GM19099 (cell line): ENCODE data around the gene PNPLA2.

Source experiments
- POLR2A ChIP-seq: IDR thresholded peaks from 3 replicates; pipeline ENCODE4 v1.6.1; 2011; ENCODE audit warnings: low read depth; ENCODE audit not compliant: insufficient read length; ENCODE audit errors: extremely low read depth

Gene PNPLA2

GRCh38 chr11:867856-868358, 49.2 kb downstream of the PNPLA2 start:
- no peak for TF ChIP-seq POLR2A

GRCh38 chr11:868394-868793, 49.7 kb downstream of the PNPLA2 start:
- TF ChIP-seq POLR2A, result no peak

- no peak for TF ChIP-seq POLR2A
Observed at GRCh38 chr11:868802-869201, 50.1 kb downstream of the PNPLA2 start.

GRCh38 chr11:869399-870126, 50.8 kb downstream of the PNPLA2 start:
- no peak for TF ChIP-seq POLR2A

GRCh38 chr11:870127-870413, 51.4 kb downstream of the PNPLA2 start:
- TF ChIP-seq POLR2A, result no peak

- no peak for TF ChIP-seq POLR2A
Observed at GRCh38 chr11:870418-870817, 51.7 kb downstream of the PNPLA2 start.

- no peak for TF ChIP-seq POLR2A
Observed at GRCh38 chr11:871472-871871, 52.8 kb downstream of the PNPLA2 start.

GRCh38 chr11:872799-873198, 54.1 kb downstream of the PNPLA2 start:
- no peak for TF ChIP-seq POLR2A

GRCh38 chr11:873706-874105, 55.0 kb downstream of the PNPLA2 start:
- TF ChIP-seq POLR2A, result no peak
